GM23338 (cell line): Measurements from ENCODE around the gene OLA1. TPM values are rescaled to one million over a fixed set of nuclear protein-coding genes. Genes with fewer than 3 reads are reported as not detected.

Experiments
- ATAC-seq: fragments of 200-7000 bp; cut with Tn5 transposase; 3 replicates; pipeline ENCODE4 v1.9.1; 2020
- DNase-seq: peaks from one replicate; pipeline ENCODE4 v3.0.0-alpha.2; 2015; ENCODE audit warnings: low spot score
- H2AFZ ChIP-seq: fragments of 200-600 bp; sonication (generic); 2 replicates; pipeline ENCODE4 v1.8.0; 2016; ENCODE audit warnings: antibody characterized with exemption, mild to moderate bottlenecking, moderate library complexity
- H3F3A ChIP-seq: fragments of 200-600 bp; sonication (generic); replicated peaks from 2 replicates; pipeline ENCODE4 v1.8.0; 2017; ENCODE audit warnings: antibody characterized with exemption, mixed run types, low read depth
- H3K27ac ChIP-seq: fragments of 200-600 bp; sonication (generic); 2 replicates; pipeline ENCODE4 v1.6.1; 2016; ENCODE audit warnings: low read depth
- H3K27me3 ChIP-seq: fragments of 200-600 bp; sonication (generic); 2 replicates; pipeline ENCODE4 v1.8.0; 2016; ENCODE audit warnings: mild to moderate bottlenecking, mixed run types, moderate library complexity; ENCODE audit not compliant: insufficient read depth
- H3K36me3 ChIP-seq: fragments of 200-600 bp; sonication (generic); 2 replicates; pipeline ENCODE4 v1.8.0; 2016; ENCODE audit warnings: mild to moderate bottlenecking; ENCODE audit not compliant: insufficient read depth
- H3K4me1 ChIP-seq: fragments of 200-600 bp; sonication (generic); 2 replicates; pipeline ENCODE4 v1.8.0; 2016; ENCODE audit warnings: mild to moderate bottlenecking, moderate library complexity; ENCODE audit not compliant: insufficient read depth
- H3K4me2 ChIP-seq: fragments of 200-600 bp; sonication (generic); 2 replicates; pipeline ENCODE4 v1.7.1; 2017; ENCODE audit warnings: mixed run types
- H3K4me3 ChIP-seq: fragments of 200-600 bp; sonication (generic); 2 replicates; pipeline ENCODE4 v1.6.1; 2016; ENCODE audit warnings: mixed run types
- H3K79me2 ChIP-seq: fragments of 200-600 bp; sonication (generic); replicated peaks from 2 replicates; pipeline ENCODE4 v1.8.0; 2017; ENCODE audit warnings: mild to moderate bottlenecking; ENCODE audit not compliant: insufficient read depth
- H3K9me2 ChIP-seq: fragments of 200-600 bp; sonication (generic); 2 replicates; pipeline ENCODE4 v1.8.0; 2017; ENCODE audit not compliant: insufficient read depth
- H4K20me1 ChIP-seq: fragments of 200-600 bp; sonication (generic); replicated peaks from 2 replicates; pipeline ENCODE4 v1.8.0; 2017; ENCODE audit warnings: mild to moderate bottlenecking; ENCODE audit not compliant: insufficient read depth
- H3K27ac Mint-ChIP-seq: 2 replicates; pipeline ENCODE4 v1.8.0; 2020; ENCODE audit warnings: inconsistent platforms, mild to moderate bottlenecking, moderate library complexity, mixed read lengths
- H3K27me3 Mint-ChIP-seq: 3 replicates; pipeline ENCODE4 v1.8.0; 2022; ENCODE audit warnings: low read depth, mild to moderate bottlenecking, moderate library complexity, mixed read lengths, inconsistent platforms; ENCODE audit not compliant: insufficient read depth, poor library complexity
- H3K36me3 Mint-ChIP-seq: 3 replicates; pipeline ENCODE4 v1.8.0; 2021; ENCODE audit warnings: low read depth, mild to moderate bottlenecking, inconsistent platforms, moderate library complexity, mixed read lengths
- H3K4me1 Mint-ChIP-seq: 3 replicates; pipeline ENCODE4 v1.8.0; 2020; ENCODE audit warnings: mild to moderate bottlenecking, inconsistent platforms, mixed read lengths
- H3K4me3 Mint-ChIP-seq: 3 replicates; pipeline ENCODE4 v1.8.0; 2021; ENCODE audit warnings: moderate library complexity, mild to moderate bottlenecking, inconsistent platforms, mixed read lengths
- H3K9me3 Mint-ChIP-seq: 3 replicates; pipeline ENCODE4 v1.8.0; 2020; ENCODE audit warnings: moderate library complexity, mild to moderate bottlenecking, inconsistent platforms, mixed read lengths
- CREB1 ChIP-seq: fragments of 250-450 bp; sonication (Bioruptor Pico); IDR thresholded peaks from 2 replicates; pipeline ENCODE4 v1.5.0; 2020; ENCODE audit warnings: low read depth, mild to moderate bottlenecking, moderate library complexity
- EZH2 ChIP-seq: fragments of 200-600 bp; sonication (generic); IDR thresholded peaks from one replicate; pipeline ENCODE4 v1.8.0; 2017; ENCODE audit warnings: antibody characterized with exemption, mild to moderate bottlenecking, low read depth; ENCODE audit not compliant: unreplicated experiment
- EZH2phosphoT487 ChIP-seq: fragments of 200-600 bp; sonication (generic); IDR thresholded peaks from one replicate; pipeline ENCODE4 v1.8.1; 2018; ENCODE audit warnings: antibody characterized with exemption; ENCODE audit not compliant: unreplicated experiment
- JUNB ChIP-seq: IDR thresholded peaks from one replicate; pipeline ENCODE4 v1.6.1; 2016; ENCODE audit warnings: antibody characterized with exemption; ENCODE audit not compliant: unreplicated experiment
- NANOG ChIP-seq: IDR thresholded peaks from 2 replicates; pipeline ENCODE4 v1.6.1; 2016; ENCODE audit warnings: antibody characterized with exemption, borderline replicate concordance
- POLR2AphosphoS5 ChIP-seq: IDR thresholded peaks from 2 replicates; pipeline ENCODE4 v1.6.1; 2016; ENCODE audit warnings: antibody characterized with exemption, low read depth
- REST ChIP-seq: IDR thresholded peaks from one replicate; pipeline ENCODE4 v1.6.1; 2018; ENCODE audit warnings: antibody characterized with exemption; ENCODE audit not compliant: unreplicated experiment
- STAT1 ChIP-seq: IDR thresholded peaks from one replicate; pipeline ENCODE4 v1.6.1; 2016; ENCODE audit warnings: antibody characterized with exemption; ENCODE audit not compliant: unreplicated experiment
- ZNF114 ChIP-seq: fragments of 250-450 bp; sonication (Bioruptor Pico); IDR thresholded peaks from 2 replicates; pipeline ENCODE4 v1.5.0; 2020; ENCODE audit warnings: mild to moderate bottlenecking, moderate library complexity
- ZNF331 ChIP-seq: fragments of 250-450 bp; sonication (Bioruptor Pico); IDR thresholded peaks from 2 replicates; pipeline ENCODE4 v1.5.0; 2020; ENCODE audit warnings: low read depth, mild to moderate bottlenecking, moderate library complexity
- polyA plus RNA-seq: library from polyadenylated mRNA; unstranded; fragments of >200 nt; fragmentation: Nextera tagmentation; extraction: Ambion mirVana; gene quantifications from 2 replicates; pipeline ENCODE4 v1.2.1, GENCODE V29; 2016
- total RNA-seq: library from RNA; depleted of rRNA; stranded (reverse); fragments of >200 nt; shearing (Covaris generic); gene quantifications from 2 replicates; pipeline ENCODE4 v1.2.3, GENCODE V29; 2014
- TF ChIP-seq, protein P1 (sequence below): IDR thresholded peaks from 2 replicates; pipeline ENCODE4 v1.6.1; 2016; ENCODE audit warnings: antibody characterized with exemption
- TF ChIP-seq, protein P2 (sequence below), 2 experiments: fragments of 200-600 bp in 1 of 2; sonication (generic) in 1 of 2; conservative IDR thresholded peaks; 2 replicates each; pipeline versions ENCODE4 v1.5.1 to v1.6.1; 2016 to 2017; ENCODE audit warnings: antibody characterized with exemption in 2 of 2, low read depth in 2 of 2, mild to moderate bottlenecking in 2 of 2, moderate library complexity in 1 of 2
- TF ChIP-seq, protein P3 (sequence below): fragments of 250-450 bp; sonication (Bioruptor Pico); IDR thresholded peaks from 2 replicates; pipeline ENCODE4 v1.5.0; 2020; ENCODE audit warnings: mild to moderate bottlenecking, moderate library complexity

Gene OLA1
- total and polyA plus RNA-seq, 2 experiments from 2014 or later: 104 to 242 TPM

GRCh38 chr2:174071321-174071720 is 177.0 kb downstream of the OLA1 start:
- TF ChIP-seq POLR2AphosphoS5: no peak
- no peak for TF ChIP-seq EZH2
- no peak for TF ChIP-seq ZNF114 (CRISPR knock-in tag)
- TF ChIP-seq, protein P1, sequence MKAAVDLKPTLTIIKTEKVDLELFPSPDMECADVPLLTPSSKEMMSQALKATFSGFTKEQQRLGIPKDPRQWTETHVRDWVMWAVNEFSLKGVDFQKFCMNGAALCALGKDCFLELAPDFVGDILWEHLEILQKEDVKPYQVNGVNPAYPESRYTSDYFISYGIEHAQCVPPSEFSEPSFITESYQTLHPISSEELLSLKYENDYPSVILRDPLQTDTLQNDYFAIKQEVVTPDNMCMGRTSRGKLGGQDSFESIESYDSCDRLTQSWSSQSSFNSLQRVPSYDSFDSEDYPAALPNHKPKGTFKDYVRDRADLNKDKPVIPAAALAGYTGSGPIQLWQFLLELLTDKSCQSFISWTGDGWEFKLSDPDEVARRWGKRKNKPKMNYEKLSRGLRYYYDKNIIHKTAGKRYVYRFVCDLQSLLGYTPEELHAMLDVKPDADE: no peak
- no peak for TF ChIP-seq REST
- TF ChIP-seq NANOG: no peak
- no peak for TF ChIP-seq ZNF331 (CRISPR knock-in tag)
- no peak for TF ChIP-seq JUNB
- no peak for TF ChIP-seq STAT1
- TF ChIP-seq EZH2phosphoT487: no peak
- no peak for TF ChIP-seq CREB1 (CRISPR knock-in tag)
- TF ChIP-seq, protein P2, sequence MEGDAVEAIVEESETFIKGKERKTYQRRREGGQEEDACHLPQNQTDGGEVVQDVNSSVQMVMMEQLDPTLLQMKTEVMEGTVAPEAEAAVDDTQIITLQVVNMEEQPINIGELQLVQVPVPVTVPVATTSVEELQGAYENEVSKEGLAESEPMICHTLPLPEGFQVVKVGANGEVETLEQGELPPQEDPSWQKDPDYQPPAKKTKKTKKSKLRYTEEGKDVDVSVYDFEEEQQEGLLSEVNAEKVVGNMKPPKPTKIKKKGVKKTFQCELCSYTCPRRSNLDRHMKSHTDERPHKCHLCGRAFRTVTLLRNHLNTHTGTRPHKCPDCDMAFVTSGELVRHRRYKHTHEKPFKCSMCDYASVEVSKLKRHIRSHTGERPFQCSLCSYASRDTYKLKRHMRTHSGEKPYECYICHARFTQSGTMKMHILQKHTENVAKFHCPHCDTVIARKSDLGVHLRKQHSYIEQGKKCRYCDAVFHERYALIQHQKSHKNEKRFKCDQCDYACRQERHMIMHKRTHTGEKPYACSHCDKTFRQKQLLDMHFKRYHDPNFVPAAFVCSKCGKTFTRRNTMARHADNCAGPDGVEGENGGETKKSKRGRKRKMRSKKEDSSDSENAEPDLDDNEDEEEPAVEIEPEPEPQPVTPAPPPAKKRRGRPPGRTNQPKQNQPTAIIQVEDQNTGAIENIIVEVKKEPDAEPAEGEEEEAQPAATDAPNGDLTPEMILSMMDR (conservative IDR thresholded peaks at IDR 0.05; ENCODE audit: low read depth in 2 of 2): no peak
- TF ChIP-seq, protein P3, sequence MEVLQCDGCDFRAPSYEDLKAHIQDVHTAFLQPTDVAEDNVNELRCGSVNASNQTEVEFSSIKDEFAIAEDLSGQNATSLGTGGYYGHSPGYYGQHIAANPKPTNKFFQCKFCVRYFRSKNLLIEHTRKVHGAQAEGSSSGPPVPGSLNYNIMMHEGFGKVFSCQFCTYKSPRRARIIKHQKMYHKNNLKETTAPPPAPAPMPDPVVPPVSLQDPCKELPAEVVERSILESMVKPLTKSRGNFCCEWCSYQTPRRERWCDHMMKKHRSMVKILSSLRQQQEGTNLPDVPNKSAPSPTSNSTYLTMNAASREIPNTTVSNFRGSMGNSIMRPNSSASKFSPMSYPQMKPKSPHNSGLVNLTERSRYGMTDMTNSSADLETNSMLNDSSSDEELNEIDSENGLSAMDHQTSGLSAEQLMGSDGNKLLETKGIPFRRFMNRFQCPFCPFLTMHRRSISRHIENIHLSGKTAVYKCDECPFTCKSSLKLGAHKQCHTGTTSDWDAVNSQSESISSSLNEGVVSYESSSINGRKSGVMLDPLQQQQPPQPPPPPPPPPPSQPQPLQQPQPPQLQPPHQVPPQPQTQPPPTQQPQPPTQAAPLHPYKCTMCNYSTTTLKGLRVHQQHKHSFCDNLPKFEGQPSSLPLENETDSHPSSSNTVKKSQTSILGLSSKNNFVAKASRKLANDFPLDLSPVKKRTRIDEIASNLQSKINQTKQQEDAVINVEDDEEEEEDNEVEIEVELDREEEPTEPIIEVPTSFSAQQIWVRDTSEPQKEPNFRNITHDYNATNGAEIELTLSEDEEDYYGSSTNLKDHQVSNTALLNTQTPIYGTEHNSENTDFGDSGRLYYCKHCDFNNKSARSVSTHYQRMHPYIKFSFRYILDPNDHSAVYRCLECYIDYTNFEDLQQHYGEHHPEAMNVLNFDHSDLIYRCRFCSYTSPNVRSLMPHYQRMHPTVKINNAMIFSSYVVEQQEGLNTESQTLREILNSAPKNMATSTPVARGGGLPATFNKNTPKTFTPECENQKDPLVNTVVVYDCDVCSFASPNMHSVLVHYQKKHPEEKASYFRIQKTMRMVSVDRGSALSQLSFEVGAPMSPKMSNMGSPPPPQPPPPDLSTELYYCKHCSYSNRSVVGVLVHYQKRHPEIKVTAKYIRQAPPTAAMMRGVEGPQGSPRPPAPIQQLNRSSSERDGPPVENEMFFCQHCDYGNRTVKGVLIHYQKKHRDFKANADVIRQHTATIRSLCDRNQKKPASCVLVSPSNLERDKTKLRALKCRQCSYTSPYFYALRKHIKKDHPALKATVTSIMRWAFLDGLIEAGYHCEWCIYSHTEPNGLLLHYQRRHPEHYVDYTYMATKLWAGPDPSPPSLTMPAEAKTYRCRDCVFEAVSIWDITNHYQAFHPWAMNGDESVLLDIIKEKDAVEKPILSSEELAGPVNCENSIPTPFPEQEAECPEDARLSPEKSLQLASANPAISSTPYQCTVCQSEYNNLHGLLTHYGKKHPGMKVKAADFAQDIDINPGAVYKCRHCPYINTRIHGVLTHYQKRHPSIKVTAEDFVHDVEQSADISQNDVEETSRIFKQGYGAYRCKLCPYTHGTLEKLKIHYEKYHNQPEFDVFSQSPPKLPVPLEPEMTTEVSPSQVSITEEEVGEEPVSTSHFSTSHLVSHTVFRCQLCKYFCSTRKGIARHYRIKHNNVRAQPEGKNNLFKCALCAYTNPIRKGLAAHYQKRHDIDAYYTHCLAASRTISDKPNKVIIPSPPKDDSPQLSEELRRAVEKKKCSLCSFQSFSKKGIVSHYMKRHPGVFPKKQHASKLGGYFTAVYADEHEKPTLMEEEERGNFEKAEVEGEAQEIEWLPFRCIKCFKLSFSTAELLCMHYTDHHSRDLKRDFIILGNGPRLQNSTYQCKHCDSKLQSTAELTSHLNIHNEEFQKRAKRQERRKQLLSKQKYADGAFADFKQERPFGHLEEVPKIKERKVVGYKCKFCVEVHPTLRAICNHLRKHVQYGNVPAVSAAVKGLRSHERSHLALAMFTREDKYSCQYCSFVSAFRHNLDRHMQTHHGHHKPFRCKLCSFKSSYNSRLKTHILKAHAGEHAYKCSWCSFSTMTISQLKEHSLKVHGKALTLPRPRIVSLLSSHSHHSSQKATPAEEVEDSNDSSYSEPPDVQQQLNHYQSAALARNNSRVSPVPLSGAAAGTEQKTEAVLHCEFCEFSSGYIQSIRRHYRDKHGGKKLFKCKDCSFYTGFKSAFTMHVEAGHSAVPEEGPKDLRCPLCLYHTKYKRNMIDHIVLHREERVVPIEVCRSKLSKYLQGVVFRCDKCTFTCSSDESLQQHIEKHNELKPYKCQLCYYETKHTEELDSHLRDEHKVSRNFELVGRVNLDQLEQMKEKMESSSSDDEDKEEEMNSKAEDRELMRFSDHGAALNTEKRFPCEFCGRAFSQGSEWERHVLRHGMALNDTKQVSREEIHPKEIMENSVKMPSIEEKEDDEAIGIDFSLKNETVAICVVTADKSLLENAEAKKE: no peak
- Histone ChIP-seq H3K36me3 (no peaks in the 10 kb centered on the region), H3K9me2 (no peaks in the 10 kb centered on the region), H3K27ac (no peak overlapping the region), H2AFZ (no peak overlapping the region), H3K4me3 (no peak overlapping the region), H3K79me2 (no peaks in the 10 kb centered on the region), H3K4me1 (peaks cover 11% of the 10 kb centered on the region), H3F3A (no peaks in the 10 kb centered on the region), H3K4me2 (no peak overlapping the region), H3K27me3 (no peaks in the 10 kb centered on the region), H4K20me1 (no peaks in the 10 kb centered on the region)
- Mint-ChIP-seq H3K27ac (no peak overlapping the region), H3K36me3 (peaks cover 6% of the 10 kb centered on the region; the same call in 1 of the 3 replicates), H3K4me3 (no peak overlapping the region), H3K9me3 (no peaks in the 10 kb centered on the region; the same call in 2 of the 3 replicates), H3K4me1 (peaks cover 20% of the 10 kb centered on the region), H3K27me3 (peaks cover 3% of the 10 kb centered on the region)
- no peak for ATAC-seq
- DNase-seq: no peak
